SIG-M5 (cell line): ENCODE measurements around the gene C1QA.

Experiments used
- DNase-seq: peaks from one replicate; lab custom pipeline; 2025; lab: John Stamatoyannopoulos, UW

Gene C1QA

DNA sequence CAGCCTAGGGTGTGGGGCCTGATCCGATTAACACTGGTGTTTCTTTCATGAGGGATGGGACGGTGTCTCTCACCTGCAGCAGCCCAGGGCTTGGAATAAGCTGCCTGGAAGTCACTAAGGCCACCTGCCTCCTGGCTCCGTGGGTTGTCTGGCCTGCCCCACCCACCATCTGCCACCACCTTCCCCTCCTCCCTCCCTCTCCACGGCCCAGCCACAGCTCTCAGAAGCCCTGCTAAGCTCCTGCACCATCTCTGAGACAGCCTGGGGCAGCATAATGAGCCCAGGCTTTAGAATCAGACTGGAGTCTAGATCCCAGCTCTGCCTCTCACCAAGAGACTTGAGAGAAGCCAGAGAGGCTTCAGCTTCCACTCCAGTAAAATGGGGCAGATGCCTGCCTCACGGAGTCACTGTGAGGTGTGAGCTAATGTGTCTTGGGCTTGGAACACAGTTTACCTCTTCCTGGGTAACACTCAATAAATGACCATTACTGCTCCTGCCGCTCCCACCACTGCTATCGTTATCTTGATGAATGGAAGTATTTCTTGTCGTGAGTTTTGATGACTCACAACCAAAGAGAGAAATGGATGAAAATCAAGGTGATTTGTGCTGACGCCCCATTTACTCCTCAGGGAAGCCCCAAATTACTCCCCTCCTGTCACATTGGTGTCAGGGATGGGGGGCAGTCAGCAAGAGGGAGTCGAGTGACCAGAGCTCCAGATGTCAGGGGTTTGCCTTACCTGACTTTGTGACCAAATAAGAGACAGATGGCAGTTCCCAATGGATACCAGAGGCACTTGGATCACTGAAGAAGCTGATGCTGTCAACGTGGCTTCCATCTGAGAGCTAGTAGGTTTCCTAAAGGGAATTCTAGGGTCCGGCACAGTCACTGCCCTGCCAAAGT lies 23.5 kb upstream of the C1QA start:
- DNase-seq, result no peak

DNA sequence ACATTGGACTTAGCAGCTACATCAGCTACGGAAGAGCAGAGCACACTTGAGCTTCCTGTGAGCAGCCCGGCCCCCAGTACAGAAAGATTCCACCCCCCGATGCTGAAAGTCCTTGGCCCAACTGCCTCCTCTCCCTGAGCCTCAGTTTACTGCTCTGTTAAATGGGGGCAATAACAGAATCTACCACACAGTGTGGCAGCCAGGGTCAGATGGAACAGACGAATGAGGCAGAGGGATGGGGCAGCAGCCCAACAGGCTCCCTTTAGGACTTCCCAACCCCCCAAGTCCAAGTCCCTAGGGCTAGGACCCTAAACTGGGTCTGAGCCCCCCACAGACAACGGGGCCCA lies 22.9 kb upstream of the C1QA start:
- DNase-seq, result no peak

DNA sequence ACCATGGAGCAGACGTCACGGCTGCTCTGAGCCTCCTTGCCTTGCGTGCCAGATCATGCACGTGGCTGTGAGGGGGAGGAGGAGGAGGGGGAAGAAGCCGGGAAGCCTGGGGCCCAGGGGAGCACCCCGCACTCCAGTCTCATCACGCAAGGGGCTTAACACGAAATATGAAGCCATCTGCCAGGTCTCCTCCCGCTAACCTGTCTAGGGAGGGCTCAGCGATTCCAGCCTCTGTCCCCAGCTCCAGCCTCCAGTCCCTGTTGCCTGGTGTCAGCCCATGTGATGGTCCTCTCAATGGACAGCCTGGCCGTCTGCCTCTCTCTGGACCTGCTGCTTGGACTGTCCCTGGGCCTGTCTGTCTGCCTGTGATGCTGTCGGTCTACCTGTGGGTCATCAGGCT lies 22.5 kb upstream of the C1QA start:
- DNase-seq, result no peak

DNA sequence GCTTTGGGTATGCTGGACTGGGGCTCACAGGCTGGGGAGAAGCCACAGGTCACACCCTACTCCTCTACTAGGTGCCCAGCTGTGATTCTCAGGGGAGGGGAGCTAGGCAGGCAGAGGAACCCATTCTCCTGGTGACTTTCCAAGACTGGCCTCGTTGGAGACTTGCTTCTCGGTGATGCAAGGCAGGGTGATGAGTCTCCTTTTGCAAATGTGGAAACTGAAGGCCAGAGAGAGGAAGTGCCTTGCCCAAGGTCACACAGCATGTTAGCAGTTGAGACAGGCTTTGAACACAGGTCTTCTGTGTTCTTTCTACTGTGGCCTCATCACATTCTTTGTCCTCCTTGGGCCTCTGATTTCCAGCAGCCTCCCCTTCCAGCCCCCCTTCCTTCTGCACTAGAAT lies 20.5 kb upstream of the C1QA start:
- DNase-seq, result no peak

DNA sequence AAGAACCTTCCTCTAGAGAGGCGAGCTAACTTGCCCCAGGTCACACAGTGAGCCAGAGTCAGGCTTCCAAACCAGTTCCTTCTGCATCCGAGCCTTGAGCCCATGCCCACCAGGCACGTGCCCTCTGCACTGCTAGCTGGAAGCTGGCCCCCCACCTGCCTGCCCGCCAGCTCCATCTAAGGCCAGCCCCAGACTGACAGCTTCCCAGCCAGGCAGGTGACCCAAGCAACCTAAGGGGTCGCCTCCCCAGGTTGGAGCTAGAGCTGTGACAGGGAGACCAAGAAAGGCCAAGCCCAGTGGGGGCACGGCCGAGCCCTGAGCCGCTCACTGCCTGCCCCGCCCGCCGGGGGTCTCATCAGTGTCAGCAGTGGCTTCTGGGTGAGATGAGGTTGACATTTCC lies 19.9 kb upstream of the C1QA start:
- no peak for DNase-seq

DNA sequence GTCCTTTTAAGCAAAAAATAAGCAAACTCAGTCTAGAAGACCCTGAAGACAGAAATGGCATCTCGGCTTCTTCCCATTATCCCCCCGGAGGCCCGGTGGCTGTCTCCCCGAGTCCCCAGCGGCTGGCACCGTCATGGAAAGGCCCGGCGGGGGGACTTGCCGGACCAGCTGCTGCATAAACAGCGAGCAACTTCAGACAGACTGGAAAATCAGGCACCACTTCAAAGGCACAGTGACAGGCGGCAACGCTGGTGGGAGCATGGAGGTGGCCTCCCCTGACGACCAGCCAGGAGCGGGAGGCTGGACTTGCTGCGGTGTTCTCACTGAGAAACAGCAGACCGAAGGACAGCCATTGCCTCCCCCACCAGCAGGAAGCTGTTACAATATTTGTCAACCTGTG lies 18.4 kb upstream of the C1QA start:
- no peak for DNase-seq

DNA sequence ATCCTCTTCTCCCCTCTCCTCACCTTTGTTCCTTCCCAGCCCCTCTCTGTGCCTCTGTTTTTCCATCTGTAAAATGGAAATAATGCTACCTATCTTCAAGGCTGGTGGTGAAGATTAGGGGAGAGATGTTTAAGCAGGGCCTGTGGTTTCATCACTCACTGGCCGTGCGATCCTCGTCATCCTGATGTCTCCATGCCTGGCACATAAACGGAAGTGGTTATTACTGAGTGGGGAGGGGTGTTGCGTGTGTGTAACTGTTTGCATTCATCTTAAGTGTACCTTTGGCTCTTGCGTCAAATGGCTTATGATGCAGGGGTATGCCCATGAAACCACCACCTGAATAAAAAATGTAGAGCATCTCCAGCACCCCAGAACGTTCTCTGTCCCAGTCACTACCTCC lies 17.2 kb upstream of the C1QA start:
- DNase-seq, result peak; percentile 20

DNA sequence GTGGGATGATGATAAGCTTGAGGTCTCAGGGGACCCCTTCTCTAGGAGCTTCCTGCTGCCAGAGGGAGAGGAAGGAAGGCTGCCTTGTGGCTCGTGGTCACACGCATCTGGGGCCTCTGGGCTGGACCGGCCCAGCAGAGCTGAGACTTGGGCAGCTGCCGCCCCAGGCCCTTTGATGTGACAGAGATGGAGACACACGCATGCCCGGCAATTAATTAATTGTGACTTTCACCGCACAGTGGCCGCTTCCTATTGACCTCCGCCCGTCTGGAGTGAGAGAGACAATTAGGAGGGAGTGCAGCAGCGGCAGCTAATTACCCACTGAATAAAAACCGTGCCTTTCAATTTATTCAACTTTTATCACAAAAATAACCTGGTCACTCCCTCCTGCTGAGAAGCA lies 16.6 kb upstream of the C1QA start:
- no peak for DNase-seq

DNA sequence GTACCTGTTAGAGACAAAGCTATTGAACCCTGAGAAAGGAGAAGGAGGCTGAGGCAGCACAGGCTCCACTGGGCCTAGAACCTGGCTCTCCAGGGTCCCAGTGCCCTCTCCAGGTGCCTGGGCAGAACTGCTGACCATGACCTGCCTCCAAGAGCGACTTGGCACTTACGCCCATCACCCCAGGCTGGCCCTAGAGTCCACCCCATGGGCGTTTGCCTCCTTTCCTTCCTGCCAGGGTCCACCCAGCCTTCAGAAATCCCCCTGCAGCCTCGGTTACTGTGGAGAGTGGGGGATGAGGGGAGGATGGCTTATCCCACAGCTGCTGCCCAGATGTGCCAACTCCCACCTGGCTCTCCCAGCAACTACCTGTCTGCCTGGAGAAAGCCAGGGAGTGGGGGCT lies 14.7 kb upstream of the C1QA start:
- DNase-seq, result no peak

DNA sequence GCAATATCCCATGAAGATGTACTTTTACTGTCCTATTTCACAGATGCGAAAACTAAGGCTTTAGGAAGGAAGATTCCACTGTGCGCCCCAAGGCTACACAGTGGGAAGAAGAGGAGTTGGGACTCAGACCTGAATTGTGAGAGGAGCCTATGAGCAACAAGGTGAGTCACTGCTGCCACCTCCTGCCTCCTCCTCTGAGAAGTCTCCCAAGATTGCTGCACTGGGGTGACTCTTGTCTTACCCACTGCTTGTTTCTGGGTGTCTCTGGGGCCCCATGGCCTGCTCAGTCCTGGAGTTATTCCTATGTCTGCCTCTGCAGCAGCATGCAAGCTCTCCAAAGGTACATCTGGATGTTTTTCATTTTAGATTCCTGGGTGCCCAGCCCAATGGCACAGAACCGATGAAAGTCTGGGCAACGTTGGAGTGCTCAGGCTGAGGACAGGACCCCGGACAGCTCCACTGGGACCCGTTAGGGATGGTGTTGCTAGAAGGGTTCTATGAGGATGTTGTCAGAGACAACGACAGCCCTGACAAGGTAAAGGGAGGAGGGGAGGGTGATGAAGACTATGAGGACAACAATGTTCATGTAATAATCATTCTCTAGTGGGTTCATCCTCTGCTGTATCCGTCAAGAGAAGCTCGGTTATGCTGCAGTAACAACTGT lies 11.0 kb upstream of the C1QA start:
- no peak for DNase-seq

DNA sequence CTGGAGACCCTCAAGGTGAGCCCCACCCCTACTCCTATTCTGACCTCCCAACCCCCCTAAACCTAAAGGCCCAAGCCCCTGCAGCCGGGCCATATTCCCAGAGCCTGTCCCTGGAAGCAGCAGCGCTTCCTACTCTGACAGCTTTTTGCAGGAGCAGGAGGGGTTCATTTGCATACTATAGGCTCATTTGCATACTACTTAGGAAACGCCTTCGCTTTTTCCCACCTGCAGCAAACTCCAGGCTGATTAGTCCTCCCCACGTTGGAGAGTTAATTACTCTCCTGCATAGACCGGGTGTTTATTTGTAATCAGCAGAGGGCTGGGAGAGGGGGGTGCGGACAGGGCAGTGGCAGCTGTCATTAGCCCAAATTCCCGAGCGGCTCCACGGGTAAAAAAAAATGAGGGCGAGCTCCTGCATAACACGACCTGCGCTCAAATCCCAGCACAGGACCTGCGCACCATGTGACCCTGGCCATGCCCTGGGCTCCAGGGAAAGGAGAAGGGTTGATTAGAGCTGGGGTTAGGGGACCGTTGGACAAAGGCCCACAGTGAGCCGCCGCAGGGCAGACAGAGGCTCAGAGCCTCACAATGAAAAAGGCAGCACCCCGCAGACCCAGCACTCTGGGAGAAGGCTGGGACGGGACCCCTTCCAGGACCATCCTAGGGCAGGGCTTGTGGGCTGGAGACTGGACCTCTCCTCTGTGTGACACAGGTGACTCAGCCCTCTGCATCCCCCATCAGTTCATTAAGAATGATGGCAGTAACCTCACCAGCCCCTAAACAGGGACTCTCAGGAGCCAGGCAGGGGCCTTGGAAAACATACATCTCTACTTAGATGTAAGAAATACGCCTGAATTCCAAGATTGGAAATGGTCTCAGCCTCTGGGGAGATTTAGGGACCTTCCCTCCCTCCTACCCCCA lies 9.9 kb upstream of the C1QA start:
- DNase-seq, result no peak

DNA sequence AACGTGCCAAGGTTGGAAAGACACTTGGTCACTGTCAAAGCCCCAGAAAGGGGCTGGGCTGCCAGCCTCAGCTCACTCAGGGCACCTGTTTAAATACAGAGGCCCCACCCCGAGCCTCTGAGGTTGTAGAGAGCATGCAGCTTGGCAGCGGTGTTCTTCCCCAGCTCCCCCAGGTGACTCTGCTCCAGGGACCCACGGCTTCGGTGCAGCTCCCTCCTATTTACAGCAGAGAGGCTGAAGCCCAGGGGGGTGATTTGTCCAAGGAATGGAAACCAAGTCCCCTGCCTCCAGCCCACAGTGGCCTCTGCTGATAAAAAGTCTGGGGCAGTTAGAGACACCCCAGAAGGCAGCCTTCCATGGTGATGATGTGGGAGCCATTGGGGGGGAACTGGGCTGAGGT lies 9.1 kb upstream of the C1QA start:
- DNase-seq, result no peak

DNA sequence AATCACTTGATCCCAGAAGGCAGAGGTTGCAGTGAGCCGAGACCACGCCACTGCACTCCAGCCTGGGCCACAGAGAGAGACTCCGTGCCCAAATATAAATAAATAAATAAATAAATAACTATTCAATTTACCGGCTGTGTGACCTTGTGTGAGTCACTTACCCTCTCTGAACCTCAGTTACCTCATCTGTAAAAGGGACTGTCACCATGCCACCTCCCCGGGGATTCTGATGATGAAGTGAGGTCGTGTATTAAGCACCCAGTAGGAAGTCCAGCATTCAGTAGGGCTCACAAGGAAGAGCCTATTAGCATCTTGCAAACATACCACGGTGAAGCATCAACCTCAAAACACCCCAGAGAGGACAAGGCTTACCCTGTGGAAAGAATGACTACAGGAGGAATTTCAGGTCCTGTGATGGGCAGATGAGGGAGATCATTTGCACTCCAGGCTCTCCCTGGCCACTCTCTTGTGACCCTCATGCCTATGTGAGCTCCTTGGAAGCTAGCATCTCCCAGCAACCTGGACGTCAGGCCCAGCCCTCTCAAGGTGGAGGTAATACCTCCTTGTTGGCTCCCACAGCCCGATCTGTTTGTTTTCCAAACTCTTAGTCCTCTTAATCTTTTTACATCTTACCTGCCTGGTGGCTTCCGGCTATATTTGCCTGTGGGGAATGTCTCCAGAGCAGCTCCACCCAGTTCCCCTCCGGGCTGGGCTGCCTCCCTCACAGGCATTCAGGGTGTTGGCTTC lies 7.6 kb upstream of the C1QA start:
- no peak for DNase-seq

DNA sequence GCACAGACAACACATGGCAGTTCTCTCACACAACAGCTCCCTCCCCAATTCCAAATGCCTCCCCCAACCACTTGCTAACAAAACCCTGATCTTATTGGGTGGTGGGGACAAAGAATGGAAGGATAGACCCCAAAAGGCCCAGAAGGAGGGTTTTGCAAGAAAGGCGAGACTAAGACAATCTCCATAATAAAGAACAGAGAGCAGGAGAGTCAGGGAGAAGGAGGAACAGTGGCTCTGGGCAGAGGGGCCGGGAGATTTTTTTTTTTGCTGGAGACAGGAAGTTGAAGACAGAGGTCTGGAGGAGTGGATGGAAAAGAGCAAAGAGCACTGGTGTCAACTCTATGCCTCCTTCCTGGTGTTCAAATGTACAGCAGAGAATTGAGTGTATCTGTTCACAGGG lies 6.5 kb upstream of the C1QA start:
- DNase-seq, result no peak

DNA sequence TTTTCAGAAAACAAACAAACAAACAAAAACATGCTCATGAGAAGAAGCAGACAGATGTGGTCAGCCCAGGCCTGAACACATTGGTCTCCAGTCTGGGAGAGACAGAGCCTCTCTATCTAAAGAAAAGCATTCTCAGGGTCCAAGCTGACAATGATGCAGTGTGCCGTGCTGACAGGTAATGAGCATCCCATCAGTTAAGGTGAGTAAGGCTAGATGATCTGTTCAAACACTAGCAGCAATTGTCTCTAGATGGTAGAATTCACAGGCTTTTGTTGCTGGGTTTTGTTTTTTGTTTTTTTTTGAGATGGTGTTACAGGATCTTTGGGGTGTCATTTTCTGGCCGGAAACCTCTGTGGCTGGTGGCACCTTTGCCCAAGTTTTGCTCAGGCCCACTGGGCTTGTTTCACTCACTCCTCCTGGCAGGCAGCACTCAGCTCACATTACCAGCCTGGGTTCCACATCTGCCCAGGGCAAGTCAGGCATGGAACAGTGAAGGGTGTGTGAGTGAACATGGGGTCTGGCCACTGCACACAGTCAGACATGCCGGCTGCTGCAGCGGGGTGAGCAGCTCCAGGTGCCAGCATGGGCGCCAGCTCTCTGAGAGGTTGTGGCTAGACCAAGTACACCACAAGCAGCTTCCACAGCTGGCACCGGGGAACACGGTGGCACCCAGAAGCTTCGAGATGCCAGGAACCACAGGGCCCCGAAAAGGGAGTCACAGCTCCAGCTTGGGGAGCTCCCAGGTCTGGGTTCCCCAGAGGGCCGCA lies 2.5 kb upstream of the C1QA start:
- DNase-seq, result no peak

DNA sequence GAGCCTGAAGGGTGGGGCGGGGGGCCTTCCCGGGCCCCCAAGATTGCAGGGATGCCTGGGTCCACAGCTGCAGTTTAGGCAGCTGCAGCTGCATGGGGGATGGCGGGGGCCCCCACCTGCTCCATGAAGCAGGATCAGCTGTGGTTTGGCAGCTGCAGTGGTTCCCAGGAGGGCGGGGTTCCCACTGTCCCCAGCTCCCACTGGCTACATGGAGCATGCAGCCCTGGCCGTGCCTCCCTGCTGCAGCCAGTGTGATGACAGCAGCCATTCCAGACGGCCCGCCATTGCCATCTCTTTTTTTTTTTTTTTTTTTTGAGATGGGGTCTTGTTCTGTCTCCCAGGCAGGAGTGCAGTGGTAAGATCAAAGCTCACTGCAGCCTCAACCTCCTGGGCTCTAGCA lies 992 bp upstream of the C1QA start:
- no peak for DNase-seq

DNA sequence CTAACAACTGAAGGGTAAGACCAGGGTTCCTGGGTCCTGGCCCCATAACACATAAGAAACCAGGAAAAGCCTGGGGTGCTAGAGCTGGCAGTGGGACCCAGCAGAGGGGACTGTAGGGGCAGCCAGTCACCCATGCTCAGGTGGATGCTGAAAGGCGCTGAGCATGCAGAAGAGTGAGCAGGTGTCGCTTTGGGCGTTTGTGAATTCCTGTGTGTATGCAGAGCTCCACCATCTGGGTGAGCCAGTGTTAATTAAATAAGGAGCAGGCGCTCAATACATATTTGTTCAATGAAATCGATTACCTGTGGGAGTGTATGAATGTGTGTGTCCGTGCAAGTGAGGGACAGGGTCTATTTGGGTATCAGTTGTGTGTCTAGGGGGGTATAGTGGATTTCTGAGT lies 499 bp downstream of the C1QA start:
- no peak for DNase-seq

DNA sequence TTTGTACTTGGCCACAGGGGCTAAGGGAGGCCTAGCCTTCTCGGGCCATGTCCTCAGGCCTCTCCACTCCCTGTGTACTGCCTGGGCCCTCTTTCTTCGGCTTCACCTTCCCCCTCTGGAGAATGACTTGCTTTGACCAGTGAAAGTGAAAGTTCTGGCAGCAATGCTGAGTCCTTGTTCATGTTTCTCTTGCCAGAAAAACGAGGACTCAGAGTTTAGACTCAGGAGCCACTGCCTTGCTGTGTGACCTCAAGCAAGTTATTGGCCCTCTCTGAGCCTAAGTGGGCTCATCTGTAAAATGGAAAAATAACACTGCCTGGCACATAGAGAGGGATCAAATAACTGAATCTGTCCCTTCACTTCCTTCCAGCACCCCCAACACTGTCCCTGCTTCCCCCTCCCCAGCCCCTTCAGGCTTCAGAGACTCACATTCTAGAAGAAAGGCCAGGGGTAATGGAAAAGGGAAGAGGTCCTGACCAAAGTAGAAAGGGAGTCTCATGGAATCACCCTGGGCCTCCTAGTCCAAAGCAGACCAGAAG lies 1.5 kb downstream of the C1QA start:
- DNase-seq, result no peak

DNA sequence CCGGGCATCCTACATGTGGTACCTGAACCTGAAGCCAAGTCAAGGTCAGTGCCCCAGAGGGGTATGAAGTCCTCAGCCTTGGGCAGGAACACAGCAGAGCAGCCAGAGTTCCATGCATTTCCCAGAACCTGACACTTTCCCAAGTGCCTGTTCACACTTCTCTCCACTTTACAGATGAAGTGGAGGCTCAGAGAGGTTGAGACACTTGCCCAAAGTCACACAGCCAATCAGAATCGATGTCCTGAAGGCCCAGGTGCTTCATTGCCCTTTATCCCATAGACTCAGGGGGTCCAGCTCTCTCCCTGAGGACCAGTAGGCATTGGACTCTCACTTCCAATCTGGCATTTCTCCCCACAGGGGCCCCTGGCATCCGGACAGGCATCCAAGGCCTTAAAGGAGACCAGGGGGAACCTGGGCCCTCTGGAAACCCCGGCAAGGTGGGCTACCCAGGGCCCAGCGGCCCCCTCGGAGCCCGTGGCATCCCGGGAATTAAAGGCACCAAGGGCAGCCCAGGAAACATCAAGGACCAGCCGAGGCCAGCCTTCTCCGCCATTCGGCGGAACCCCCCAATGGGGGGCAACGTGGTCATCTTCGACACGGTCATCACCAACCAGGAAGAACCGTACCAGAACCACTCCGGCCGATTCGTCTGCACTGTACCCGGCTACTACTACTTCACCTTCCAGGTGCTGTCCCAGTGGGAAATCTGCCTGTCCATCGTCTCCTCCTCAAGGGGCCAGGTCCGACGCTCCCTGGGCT lies 2.2 kb downstream of the C1QA start:
- DNase-seq, result no peak

DNA sequence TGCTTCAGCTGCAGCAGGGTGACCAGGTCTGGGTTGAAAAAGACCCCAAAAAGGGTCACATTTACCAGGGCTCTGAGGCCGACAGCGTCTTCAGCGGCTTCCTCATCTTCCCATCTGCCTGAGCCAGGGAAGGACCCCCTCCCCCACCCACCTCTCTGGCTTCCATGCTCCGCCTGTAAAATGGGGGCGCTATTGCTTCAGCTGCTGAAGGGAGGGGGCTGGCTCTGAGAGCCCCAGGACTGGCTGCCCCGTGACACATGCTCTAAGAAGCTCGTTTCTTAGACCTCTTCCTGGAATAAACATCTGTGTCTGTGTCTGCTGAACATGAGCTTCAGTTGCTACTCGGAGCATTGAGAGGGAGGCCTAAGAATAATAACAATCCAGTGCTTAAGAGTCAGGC lies 2.9 kb downstream of the C1QA start:
- DNase-seq, result no peak
